ENCODE results near the gene FLNC. TPM values are rescaled to one million over a fixed set of nuclear protein-coding genes. Genes with fewer than 3 reads are reported as not detected.
A peak's percentile ranks its signal among the peaks of the same experiment; 100 is the strongest.

FLNC gene
- total and polyA plus RNA-seq, 9 of the 15 experiments (the other 6 are each of a cell fraction or from before 2014, with no cell fraction given): 0.90 to 155 (median 28.8) TPM

GRCh38 chr7:128904381-128905197 lies 74.4 kb downstream of the FLNC start (continued):
- no peak for TF ChIP-seq PBX2 (CRISPR knock-in tag; IDR thresholded peaks at IDR 0.05; ENCODE audit: low read depth)
- no peak for TF ChIP-seq PBX2 (tag; conservative IDR thresholded peaks at IDR 0.05; ENCODE audit: low read depth)
- TF ChIP-seq, protein P1, sequence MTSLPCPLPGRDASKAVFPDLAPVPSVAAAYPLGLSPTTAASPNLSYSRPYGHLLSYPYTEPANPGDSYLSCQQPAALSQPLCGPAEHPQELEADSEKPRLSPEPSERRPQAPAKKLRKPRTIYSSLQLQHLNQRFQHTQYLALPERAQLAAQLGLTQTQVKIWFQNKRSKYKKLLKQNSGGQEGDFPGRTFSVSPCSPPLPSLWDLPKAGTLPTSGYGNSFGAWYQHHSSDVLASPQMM (CRISPR knock-in tag; IDR thresholded peaks at IDR 0.05): no peak
- TF ChIP-seq CUX1 (CRISPR knock-in tag; IDR thresholded peaks at IDR 0.05): no peak
- TF ChIP-seq SRSF1 (IDR thresholded peaks at IDR 0.05; ENCODE audit: low read depth, low read length): no peak
- TF ChIP-seq NCOA2 (IDR thresholded peaks at IDR 0.05; ENCODE audit: partially characterized antibody in 2 of 2): no peak
- no peak for TF ChIP-seq XRCC5 (IDR thresholded peaks at IDR 0.05; ENCODE audit: low read depth, low read length)
- TF ChIP-seq EP300 (IDR thresholded peaks at IDR 0.05; ENCODE audit: low read length): no peak
- TF ChIP-seq RAD21 (CRISPR knock-in tag; conservative IDR thresholded peaks at IDR 0.05 in 1 of 2, IDR thresholded peaks at IDR 0.05 in 1 of 2): peak; percentile 60 to 79
- TF ChIP-seq FOXK1 (CRISPR knock-in tag; IDR thresholded peaks at IDR 0.05; ENCODE audit: borderline replicate concordance): no peak
- TF ChIP-seq RBM34 (IDR thresholded peaks at IDR 0.05; ENCODE audit: borderline replicate concordance, insufficient read depth, low read length): no peak
- TF ChIP-seq CBX3 (IDR thresholded peaks at IDR 0.05; ENCODE audit: borderline replicate concordance in 1 of 2, low read length in 2 of 2): 0 out of 3 replicates have a peak, but pooled peaks of 1 of the 2 experiments have one; percentile 43
